Measurements from ENCODE around the gene COPS4.

COPS4 gene

GRCh38 chr4:83121246-83121645 lies 86.3 kb downstream of the COPS4 start:
- DNase-seq (ENCODE audit: low read depth in 2 of 2) = no peak

GRCh38 chr4:83124111-83124780 lies 89.3 kb downstream of the COPS4 start:
- DNase-seq (ENCODE audit: low read depth in 2 of 2) = no peak

All from activated CD8-positive, alpha-beta memory T cell treated with anti-CD3 and anti-CD28 coated beads for 4 hours (primary cell).